Activated naive CD8-positive, alpha-beta T cell treated with anti-CD3 and anti-CD28 coated beads, Interleukin-2, amount 50 U/mL, for 16 hours (primary cell): ENCODE data around the gene SLC47A2.

ENCODE experiments used
- DNase-seq: peaks from one replicate; pipeline ENCODE4 v3.0.0-alpha.2; 2020; ENCODE audit warnings: low read depth, low spot score

Gene SLC47A2

GRCh38 chr17:19646788-19647696 lies 69.3 kb downstream of the SLC47A2 start:
- DNase-seq, result no peak

DNA sequence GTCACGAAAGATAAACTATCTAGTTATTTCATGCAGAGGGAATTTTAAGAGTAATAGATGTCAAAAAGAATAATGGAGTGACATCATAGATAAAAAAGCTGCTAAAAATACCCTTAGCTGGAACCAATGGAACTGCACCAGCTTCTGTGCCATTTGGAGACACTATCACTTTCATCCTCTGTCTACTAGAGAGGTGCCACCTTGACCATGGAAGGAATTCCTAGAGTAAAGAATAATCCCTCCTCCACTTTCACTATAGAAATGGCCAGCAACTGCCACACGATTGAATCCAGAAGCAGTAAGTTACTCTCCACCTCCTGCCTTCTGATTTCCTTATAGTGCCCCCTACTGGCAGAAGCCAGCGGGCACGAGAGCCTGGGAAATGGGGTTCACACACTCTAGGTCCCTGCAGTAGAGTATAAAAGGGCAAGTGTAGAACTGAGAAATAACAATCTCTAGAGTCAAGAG lies 70.6 kb downstream of the SLC47A2 start:
- no peak for DNase-seq

GRCh38 chr17:19644493-19645210 lies 71.7 kb downstream of the SLC47A2 start:
- no peak for DNase-seq

DNA sequence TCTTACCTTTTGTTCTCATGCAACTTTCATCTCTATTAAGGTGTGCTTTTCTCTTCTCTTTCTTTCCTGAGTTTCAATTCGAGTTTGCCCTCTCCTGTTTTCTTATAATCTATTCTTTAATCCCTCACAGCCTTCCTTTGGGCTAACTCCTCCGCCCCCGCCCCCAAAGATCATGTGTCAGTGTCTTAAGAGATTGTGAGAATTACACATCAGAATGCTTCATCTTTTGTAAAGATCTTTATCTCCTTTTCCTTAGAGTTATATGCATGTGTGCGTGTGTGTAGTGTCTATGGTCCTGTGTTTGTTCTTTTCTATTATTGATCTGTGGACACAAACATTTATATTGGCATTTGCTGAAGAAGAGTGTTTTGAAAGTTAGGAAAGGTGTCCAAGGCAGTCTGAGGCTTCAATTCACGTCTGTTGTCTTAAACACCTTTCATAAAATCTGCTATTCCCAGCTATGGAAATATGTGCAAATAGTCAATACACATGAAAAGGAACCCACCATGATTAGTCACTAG lies 74.0 kb downstream of the SLC47A2 start:
- DNase-seq, result no peak

GRCh38 chr17:19641687-19642372 lies 74.6 kb downstream of the SLC47A2 start:
- DNase-seq, result no peak

GRCh38 chr17:19631905-19632304 lies 84.5 kb downstream of the SLC47A2 start:
- DNase-seq, result no peak

DNA sequence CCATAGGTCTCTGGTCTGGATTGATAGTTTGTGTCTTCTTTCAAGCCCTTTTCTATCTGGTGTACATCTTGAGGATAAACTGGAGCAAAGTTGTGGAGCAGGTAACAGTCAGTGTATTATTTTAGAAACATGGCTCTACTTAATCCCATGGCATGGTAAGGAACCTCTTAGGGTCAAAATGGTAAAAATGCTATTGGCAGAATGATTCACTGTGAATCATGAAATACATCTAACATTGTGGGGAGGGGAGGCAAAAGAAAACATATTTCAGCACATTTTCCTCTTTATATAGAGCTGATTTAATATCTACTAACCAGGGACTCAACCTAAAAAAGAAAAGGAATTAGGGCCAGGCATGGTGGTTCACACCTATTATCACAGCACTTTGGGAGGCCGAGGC lies 85.7 kb downstream of the SLC47A2 start:
- no peak for DNase-seq

GRCh38 chr17:19630035-19630434 lies 86.3 kb downstream of the SLC47A2 start:
- DNase-seq, result no peak

- no peak for DNase-seq
Measured at GRCh38 chr17:19629449-19629848, 86.9 kb downstream of the SLC47A2 start.
